Duodenal mucosa (tissue), 2 donors: Measurements from ENCODE around the gene RO60.

Experiments
- H3K27ac ChIP-seq: one replicate; pipeline ENCODE4 v1.7.0; 2013; ENCODE audit warnings: low read depth, low read length
- H3K27me3 ChIP-seq, 2 donors: one replicate each; pipeline ENCODE4 v1.7.0; 2013; ENCODE audit warnings: low read length in 2 of 2, control low read depth in 1 of 2; ENCODE audit not compliant: insufficient read depth in 2 of 2, control insufficient read depth in 1 of 2
- H3K36me3 ChIP-seq, 2 donors: one replicate each; pipeline ENCODE4 v1.7.0; 2013; ENCODE audit warnings: low read length in 2 of 2, control low read depth in 1 of 2; ENCODE audit not compliant: insufficient read depth in 2 of 2, control insufficient read depth in 1 of 2
- H3K4me1 ChIP-seq, 2 donors: one replicate each; pipeline ENCODE4 v1.7.0; 2013; ENCODE audit warnings: low read length in 2 of 2, control low read depth in 1 of 2; ENCODE audit not compliant: insufficient read depth in 2 of 2, control insufficient read depth in 1 of 2
- H3K4me3 ChIP-seq, 2 donors: one replicate each; pipeline ENCODE4 v1.7.0; 2013; ENCODE audit warnings: low read length in 2 of 2, low read depth in 1 of 2
- H3K9ac ChIP-seq, 2 donors: one replicate each; pipeline ENCODE4 v1.7.0; 2013; ENCODE audit warnings: low read length in 2 of 2, low read depth in 1 of 2
- H3K9me3 ChIP-seq, 2 donors: one replicate each; pipeline ENCODE4 v1.7.0; 2013; ENCODE audit warnings: low read length in 2 of 2, control low read depth in 1 of 2; ENCODE audit not compliant: control insufficient read depth in 1 of 2

RO60 gene

GRCh38 chr1:193079187-193079586 is 19.8 kb downstream of the RO60 start:
- peaks cover 0 to 6% of the 10 kb centered on the region in 2 donors for H3K9me3 ChIP-seq
- no peak overlapping the region for H3K9ac ChIP-seq
- no peak overlapping the region for H3K4me3 ChIP-seq
- H3K27ac ChIP-seq, result no peak overlapping the region
- H3K27me3 ChIP-seq, result no peaks in the 10 kb centered on the region
- no peaks in the 10 kb centered on the region for H3K4me1 ChIP-seq
- H3K36me3 ChIP-seq, result peaks cover 21 to 54% of the 10 kb centered on the region in 2 donors

- no peaks in the 10 kb centered on the region for H3K4me1 ChIP-seq
- H3K36me3 ChIP-seq, result peaks cover 15 to 46% of the 10 kb centered on the region in 2 donors
- no peak overlapping the region for H3K4me3 ChIP-seq
- no peaks in the 10 kb centered on the region for H3K9me3 ChIP-seq
- no peaks in the 10 kb centered on the region for H3K27me3 ChIP-seq
- H3K9ac ChIP-seq, result no peak overlapping the region
- H3K27ac ChIP-seq, result no peak overlapping the region
These were observed 24.1 kb downstream of the RO60 start for GRCh38 chr1:193083365-193084088.

- Histone ChIP-seq H3K9ac (no peak overlapping the region), H3K4me1 (no peaks in the 10 kb centered on the region), H3K4me3 (no peak overlapping the region), H3K9me3 (no peaks in the 10 kb centered on the region), H3K27ac (no peak overlapping the region), H3K36me3 (peaks cover 15 to 34% of the 10 kb centered on the region in 2 donors), H3K27me3 (no peaks in the 10 kb centered on the region)
These were observed 25.9 kb downstream of the RO60 start for GRCh38 chr1:193085263-193085662.

GRCh38 chr1:193086342-193086741 is 26.9 kb downstream of the RO60 start:
- Histone ChIP-seq H3K27me3 (no peaks in the 10 kb centered on the region), H3K9me3 (no peaks in the 10 kb centered on the region), H3K9ac (no peak overlapping the region), H3K4me3 (no peak overlapping the region), H3K27ac (no peak overlapping the region), H3K36me3 (peaks cover 15 to 33% of the 10 kb centered on the region in 2 donors), H3K4me1 (no peaks in the 10 kb centered on the region)

DNA sequence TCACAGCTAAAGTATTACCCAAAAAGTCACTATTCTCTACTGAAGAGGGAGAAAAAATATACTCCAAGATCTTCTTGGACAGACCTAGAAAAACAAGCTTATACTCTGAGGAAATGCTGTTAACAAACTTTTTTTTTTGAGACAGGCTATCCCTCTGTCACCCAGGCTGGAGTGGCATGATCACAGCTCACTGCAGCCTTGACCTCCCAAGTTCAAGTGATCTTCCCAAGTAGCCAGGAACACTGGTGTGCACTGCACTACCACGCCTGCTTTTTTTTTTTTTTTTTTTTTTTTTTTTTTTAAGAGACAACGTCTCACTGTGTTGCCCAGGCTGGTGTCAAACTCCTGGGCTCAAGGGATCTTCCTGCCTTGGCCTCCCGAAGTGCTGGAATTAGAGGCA is 28.5 kb downstream of the RO60 start:
- no peaks in the 10 kb centered on the region for H3K27me3 ChIP-seq
- no peaks in the 10 kb centered on the region for H3K4me1 ChIP-seq
- H3K9me3 ChIP-seq, result no peaks in the 10 kb centered on the region
- H3K27ac ChIP-seq, result no peak overlapping the region
- peaks cover 8 to 24% of the 10 kb centered on the region in 2 donors for H3K36me3 ChIP-seq
- H3K4me3 ChIP-seq, result no peak overlapping the region
- no peak overlapping the region for H3K9ac ChIP-seq

- Histone ChIP-seq H3K27me3 (no peaks in the 10 kb centered on the region), H3K9ac (no peak overlapping the region), H3K36me3 (peaks cover 0 to 13% of the 10 kb centered on the region in 2 donors), H3K9me3 (no peaks in the 10 kb centered on the region), H3K27ac (no peak overlapping the region), H3K4me1 (no peaks in the 10 kb centered on the region), H3K4me3 (no peak overlapping the region)
These were observed 31.5 kb downstream of the RO60 start for GRCh38 chr1:193090865-193091264.

- Histone ChIP-seq H3K9me3 (no peaks in the 10 kb centered on the region), H3K27me3 (no peaks in the 10 kb centered on the region), H3K9ac (no peak overlapping the region), H3K4me3 (no peak overlapping the region), H3K4me1 (no peaks in the 10 kb centered on the region), H3K36me3 (peaks cover 7 to 35% of the 10 kb centered on the region in 2 donors), H3K27ac (no peak overlapping the region)
These were observed 34.7 kb downstream of the RO60 start for GRCh38 chr1:193094112-193094511.

- Histone ChIP-seq H3K27ac (no peak overlapping the region), H3K4me1 (peaks cover 15% of the 10 kb centered on the region in 2 donors), H3K9me3 (no peaks in the 10 kb centered on the region), H3K36me3 (peaks cover 10 to 26% of the 10 kb centered on the region in 2 donors), H3K9ac (no peak overlapping the region), H3K27me3 (no peaks in the 10 kb centered on the region), H3K4me3 (no peak overlapping the region)
These were observed 43.2 kb downstream of the RO60 start for GRCh38 chr1:193102662-193103061.

- peak overlapping the region; percentile 82 to 93 for H3K4me3 ChIP-seq
- no peak overlapping the region for H3K27ac ChIP-seq
- peaks cover 15% of the 10 kb centered on the region in 2 donors for H3K4me1 ChIP-seq
- H3K9me3 ChIP-seq, result no peaks in the 10 kb centered on the region
- H3K9ac ChIP-seq, result peak overlapping the region; percentile 65 to 67
- H3K36me3 ChIP-seq, result peaks cover 10 to 18% of the 10 kb centered on the region in 2 donors
- no peaks in the 10 kb centered on the region for H3K27me3 ChIP-seq
These were observed 44.5 kb downstream of the RO60 start for GRCh38 chr1:193103759-193104501.

DNA sequence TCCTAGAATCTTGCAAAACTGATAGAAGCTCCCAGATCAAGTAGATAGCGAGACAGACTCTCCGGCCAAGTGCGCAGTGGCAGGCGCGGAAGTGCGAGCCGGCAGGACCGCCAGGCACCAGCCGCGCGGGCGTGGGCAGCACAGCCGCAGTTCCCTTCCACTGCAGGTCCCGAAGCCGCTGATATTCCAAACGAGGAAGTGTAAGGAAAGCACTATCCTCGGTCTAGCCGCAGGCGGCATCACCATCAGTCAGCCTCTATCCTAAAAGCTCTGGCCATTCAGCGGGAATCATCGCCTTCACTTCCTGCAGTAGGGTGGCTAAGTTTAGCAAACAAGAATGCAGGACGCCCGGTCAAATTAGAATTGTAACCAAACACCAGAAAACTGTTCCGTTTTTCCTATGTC is 45.1 kb downstream of the RO60 start:
- Histone ChIP-seq H3K27ac (peak overlapping the region; percentile 91), H3K4me1 (peaks cover 15% of the 10 kb centered on the region in 2 donors), H3K36me3 (peaks cover 6 to 13% of the 10 kb centered on the region in 2 donors), H3K9ac (peak overlapping the region; percentile 65 to 67), H3K4me3 (peak overlapping the region; percentile 82 to 93), H3K9me3 (no peaks in the 10 kb centered on the region), H3K27me3 (no peaks in the 10 kb centered on the region)
